B cell (primary cell): ENCODE data around the gene RGS3. TPM values are rescaled to one million over a fixed set of nuclear protein-coding genes. Genes with fewer than 3 reads are reported as not detected.

Experiments used
- ATAC-seq: fragments of 200-7000 bp; cut with Tn5 transposase; one replicate; pipeline ENCODE4 v1.10.0; 2021; ENCODE audit warnings: low read depth, mild to moderate bottlenecking, moderate number of reproducible peaks, moderate library complexity
- CTCF ChIA-PET: fragments of 350-600 bp; sonication (Branson Sonifier 250); formaldehyde crosslinking; loops from one replicate; lab custom pipeline; 2021; ENCODE audit warnings: antibody characterized with exemption, inconsistent platforms; lab: Charles Lee
- POLR2A ChIA-PET: fragments of 350-600 bp; sonication (Branson Sonifier 250); formaldehyde crosslinking; loops from one replicate; lab custom pipeline; 2021; ENCODE audit warnings: antibody characterized with exemption; lab: Charles Lee
- DNase-seq: peaks from one replicate; pipeline ENCODE4 v3.0.0; 2013
- H2AFZ ChIP-seq: 2 replicates; pipeline ENCODE4 v1.6.1; 2012; ENCODE audit warnings: mild to moderate bottlenecking, low read depth, low read length; ENCODE audit not compliant: insufficient read depth, poor library complexity, severe bottlenecking
- H3K27ac ChIP-seq, 2 donors: 1 replicate in 1 of 2; 2 replicates in 1 of 2; pipeline ENCODE4 v1.5.1; 2012 to 2013; ENCODE audit warnings: low read length in 2 of 2, mild to moderate bottlenecking in 2 of 2, moderate library complexity in 1 of 2
- H3K27me3 ChIP-seq, 4 experiments: fragments of 200-600 bp in 1 of 4; sonication (generic) in 1 of 4; replicated peaks in 1 of 4; 1 replicate in 2 of 4; 2 replicates in 2 of 4; pipeline versions ENCODE4 v1.6.1 to v1.7.0; 2013 to 2016; ENCODE audit warnings: low read length in 3 of 4, mild to moderate bottlenecking in 2 of 4, mixed read lengths in 1 of 4, moderate library complexity in 1 of 4; ENCODE audit not compliant: insufficient read depth in 4 of 4, control insufficient read depth in 3 of 4; ENCODE audit errors: control extremely low read depth in 1 of 4
- H3K36me3 ChIP-seq, 2 experiments: replicated peaks in 1 of 2; 1 replicate in 1 of 2; 2 replicates in 1 of 2; pipeline versions ENCODE4 v1.6.1 to v1.7.1; 2013; ENCODE audit warnings: low read length in 1 of 2; ENCODE audit not compliant: insufficient read depth in 2 of 2, control insufficient read depth in 1 of 2; ENCODE audit errors: control extremely low read depth in 1 of 2, extremely low read depth in 1 of 2
- H3K4me1 ChIP-seq, 2 donors: fragments of 200-600 bp in 1 of 2; sonication (generic) in 1 of 2; 1 replicate in 1 of 2; 2 replicates in 1 of 2; pipeline versions ENCODE4 v1.5.1 to v1.6.1; 2013 to 2017; ENCODE audit warnings: low read length in 2 of 2; ENCODE audit not compliant: control insufficient read depth in 2 of 2, insufficient read depth in 2 of 2
- H3K4me2 ChIP-seq: replicated peaks from 2 replicates; pipeline ENCODE3; 2012; ENCODE audit warnings: mild to moderate bottlenecking, low read depth, low read length; ENCODE audit not compliant: poor library complexity, severe bottlenecking
- H3K4me3 ChIP-seq, 5 experiments: fragments of 200-600 bp in 1 of 5; sonication (generic) in 1 of 5; 1 replicate in 3 of 5; 2 replicates in 2 of 5; pipeline versions ENCODE4 v1.5.1 to v1.7.0; 2011 to 2016; ENCODE audit warnings: low read length in 4 of 5, mild to moderate bottlenecking in 4 of 5, low read depth in 2 of 5, control low read depth in 1 of 5, moderate library complexity in 1 of 5; ENCODE audit not compliant: insufficient read depth in 1 of 5; ENCODE audit errors: control extremely low read depth in 1 of 5, extremely low read depth in 1 of 5
- H3K79me2 ChIP-seq: fragments of 200-600 bp; sonication (generic); one replicate; pipeline ENCODE4 v1.6.0; 2016; ENCODE audit warnings: low read length; ENCODE audit not compliant: control insufficient read depth, insufficient read depth
- H3K9ac ChIP-seq: fragments of 200-600 bp; sonication (generic); 2 replicates; pipeline ENCODE4 v1.6.1; 2017; ENCODE audit warnings: mild to moderate bottlenecking, low read length, moderate library complexity
- H3K9me3 ChIP-seq, 3 donors: one replicate each; pipeline versions ENCODE4 v1.6.1 to v1.7.1; 2013; ENCODE audit warnings: low read length in 2 of 3; ENCODE audit not compliant: control insufficient read depth in 2 of 3, insufficient read depth in 1 of 3; ENCODE audit errors: control extremely low read depth in 1 of 3
- H4K20me1 ChIP-seq: 2 replicates; pipeline ENCODE4 v1.6.0; 2012; ENCODE audit warnings: mild to moderate bottlenecking, low read length; ENCODE audit not compliant: insufficient read depth, control insufficient read depth, poor library complexity, severe bottlenecking
- H3K27ac Mint-ChIP-seq: one replicate; pipeline ENCODE4 v1.8.0; 2021; ENCODE audit warnings: mixed read lengths
- H3K27me3 Mint-ChIP-seq: one replicate; pipeline ENCODE4 v1.8.0; 2021; ENCODE audit warnings: mixed read lengths
- H3K4me1 Mint-ChIP-seq: one replicate; pipeline ENCODE4 v1.8.0; 2021; ENCODE audit warnings: mixed read lengths
- H3K4me3 Mint-ChIP-seq: one replicate; pipeline ENCODE4 v1.8.0; 2021; ENCODE audit warnings: mixed read lengths
- H3K9me3 Mint-ChIP-seq: one replicate; pipeline ENCODE4 v1.8.0; 2022; ENCODE audit warnings: mixed read lengths; ENCODE audit not compliant: insufficient read depth
- EZH2 ChIP-seq: IDR thresholded peaks from 2 replicates; pipeline ENCODE4 v1.6.1; 2012; ENCODE audit warnings: borderline replicate concordance, low read depth, mild to moderate bottlenecking, moderate library complexity, low read length; ENCODE audit not compliant: insufficient read depth, poor library complexity, severe bottlenecking
- WGBS: methylation state at CpG from one replicate; pipeline ENCODE4 v1.1.5; 2013; ENCODE audit warnings: missing lambda C conversion rate; ENCODE audit not compliant: insufficient coverage; 5-methylcytosine and 5-hydroxymethylcytosine counted together
- intact Hi-C: fragments of 100-400 bp; cut with micrococcal nuclease; formaldehyde crosslinking; loops from one replicate; pipeline ENCODE4 v1.10.0; 2022
- polyA plus RNA-seq: library from polyadenylated mRNA; depleted of rRNA; stranded (reverse); fragments of >200 nt; gene quantifications from 2 replicates; pipeline ENCODE4 v1.2.3, GENCODE V29; 2012
- total RNA-seq, 2 donors: library from RNA; stranded (reverse); fragments of 120-200 nt in 1 of 2; gene quantifications; 1 replicate in 1 of 2; 2 replicates in 1 of 2; pipeline versions ENCODE4 v1.2.3 to v1.2.4, GENCODE V29; 2013 to 2022
- TF ChIP-seq, protein P1 (sequence below): fragments of 200-600 bp; IDR thresholded peaks from one replicate; pipeline ENCODE4 v1.8.0; 2022; ENCODE audit warnings: antibody characterized with exemption, mild to moderate bottlenecking

The RGS3 gene
- total and polyA plus RNA-seq, 2 donors (not counting 1 experiment from before 2014, with no cell fraction given), result 12.0 to 15.6 TPM

- TF ChIP-seq EZH2, result no peak
- TF ChIP-seq, protein P1, sequence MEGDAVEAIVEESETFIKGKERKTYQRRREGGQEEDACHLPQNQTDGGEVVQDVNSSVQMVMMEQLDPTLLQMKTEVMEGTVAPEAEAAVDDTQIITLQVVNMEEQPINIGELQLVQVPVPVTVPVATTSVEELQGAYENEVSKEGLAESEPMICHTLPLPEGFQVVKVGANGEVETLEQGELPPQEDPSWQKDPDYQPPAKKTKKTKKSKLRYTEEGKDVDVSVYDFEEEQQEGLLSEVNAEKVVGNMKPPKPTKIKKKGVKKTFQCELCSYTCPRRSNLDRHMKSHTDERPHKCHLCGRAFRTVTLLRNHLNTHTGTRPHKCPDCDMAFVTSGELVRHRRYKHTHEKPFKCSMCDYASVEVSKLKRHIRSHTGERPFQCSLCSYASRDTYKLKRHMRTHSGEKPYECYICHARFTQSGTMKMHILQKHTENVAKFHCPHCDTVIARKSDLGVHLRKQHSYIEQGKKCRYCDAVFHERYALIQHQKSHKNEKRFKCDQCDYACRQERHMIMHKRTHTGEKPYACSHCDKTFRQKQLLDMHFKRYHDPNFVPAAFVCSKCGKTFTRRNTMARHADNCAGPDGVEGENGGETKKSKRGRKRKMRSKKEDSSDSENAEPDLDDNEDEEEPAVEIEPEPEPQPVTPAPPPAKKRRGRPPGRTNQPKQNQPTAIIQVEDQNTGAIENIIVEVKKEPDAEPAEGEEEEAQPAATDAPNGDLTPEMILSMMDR, result no peak
- ATAC-seq (peak; percentile 84), DNase-seq (peak; percentile 76)
- Mint-ChIP-seq H3K27me3 (no peaks in the 10 kb centered on the region), H3K4me1 (peaks cover 43% of the 10 kb centered on the region), H3K27ac (peak overlapping the region; percentile 81), H3K4me3 (peak overlapping the region; percentile 55), H3K9me3 (no peaks in the 10 kb centered on the region)
- ChIA-PET CTCF (interaction anchor here (1.0 to 1.9 kb wide), 7 partner anchors 11 to 1179 kb away, joined by 3 to 8 read pairs (median 5); no protein-coding TSS in a partner anchor), POLR2A (interaction anchor here (1.5 kb wide), 1 partner anchor 20 kb away, joined by 3 read pairs; no protein-coding TSS in a partner anchor)
- H3K9me3 ChIP-seq, result no peaks in the 10 kb centered on the region
- WGBS, result 60% methylated on average over 6 of the region's 8 CpGs
- no peak overlapping the region for H3K9ac ChIP-seq
- peak overlapping the region; percentile 24 for H2AFZ ChIP-seq
- no peaks in the 10 kb centered on the region for H3K36me3 ChIP-seq
- peaks cover 32 to 40% of the 10 kb centered on the region in 2 donors for H3K4me1 ChIP-seq
- H3K79me2 ChIP-seq, result no peaks in the 10 kb centered on the region
- H3K27me3 ChIP-seq, result no peaks in the 10 kb centered on the region
- H4K20me1 ChIP-seq, result no peaks in the 10 kb centered on the region
- peak overlapping the region in 1 of 2 donors; percentile 17 for H3K27ac ChIP-seq
- H3K4me3 ChIP-seq, result no peak overlapping the region
- intact Hi-C loops, result loop anchor here (5.0 kb wide), 1 partner anchor 40 kb away; no protein-coding TSS in a partner anchor
- peak overlapping the region; percentile 24 for H3K4me2 ChIP-seq
Measured at GRCh38 chr9:113622600-113623400, 159.3 kb downstream of the RGS3 start.
